Activated naive CD4-positive, alpha-beta T cell treated with anti-CD3 and anti-CD28 coated beads, Interleukin-2, amount 50 U/mL, for 24 hours (primary cell): Measurements from ENCODE around the gene PFKFB2.

Experiments
- H3K27ac Mint-ChIP-seq: one replicate; pipeline ENCODE4 v1.8.0; 2021; ENCODE audit warnings: mild to moderate bottlenecking, mixed read lengths
- H3K27me3 Mint-ChIP-seq: one replicate; pipeline ENCODE4 v1.8.0; 2021; ENCODE audit warnings: mixed read lengths
- H3K36me3 Mint-ChIP-seq: one replicate; pipeline ENCODE4 v1.8.0; 2021; ENCODE audit warnings: mixed read lengths
- H3K4me1 Mint-ChIP-seq: one replicate; pipeline ENCODE4 v1.8.0; 2021; ENCODE audit warnings: mixed read lengths
- H3K4me3 Mint-ChIP-seq: one replicate; pipeline ENCODE4 v1.8.0; 2021; ENCODE audit warnings: mild to moderate bottlenecking, mixed read lengths
- H3K9me3 Mint-ChIP-seq: one replicate; pipeline ENCODE4 v1.8.0; 2021; ENCODE audit warnings: mixed read lengths

PFKFB2 gene

DNA sequence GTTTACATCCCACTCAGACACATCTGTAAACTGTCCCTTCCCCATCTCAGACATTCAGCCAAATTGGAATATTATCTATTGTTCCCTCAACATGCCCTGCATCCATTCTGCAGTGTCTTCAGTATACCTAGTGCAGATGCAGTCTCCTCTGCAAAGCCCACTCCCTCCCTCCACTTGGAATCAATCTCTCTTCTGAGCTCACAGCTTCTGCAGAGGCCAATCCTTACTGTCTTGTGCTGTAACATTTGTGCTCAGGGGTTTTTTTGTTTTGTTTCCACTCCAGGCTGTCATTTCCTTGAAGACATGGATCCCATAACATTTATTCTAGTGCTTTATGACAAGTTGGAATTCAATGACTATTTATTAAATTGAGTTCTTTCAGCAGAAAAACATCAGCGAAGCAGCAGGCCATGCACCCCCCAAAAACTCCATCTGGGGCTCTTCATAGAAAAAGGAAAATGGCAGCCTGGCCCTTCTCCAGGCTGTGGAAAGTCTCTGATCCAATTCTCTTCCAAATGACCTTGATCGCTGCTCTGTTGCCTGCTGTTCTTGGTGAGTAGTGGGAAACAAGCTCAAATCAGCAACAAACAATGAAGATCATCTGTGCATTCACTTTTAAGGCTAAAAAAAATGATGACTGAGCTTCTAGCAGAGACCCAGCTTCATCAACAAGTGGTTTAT is 59.7 kb downstream of the PFKFB2 start:
- no peaks in the 10 kb centered on the region for H3K36me3 Mint-ChIP-seq
- peak overlapping the region; percentile 1 for H3K27ac Mint-ChIP-seq
- no peak overlapping the region for H3K4me3 Mint-ChIP-seq
- H3K27me3 Mint-ChIP-seq: peaks cover 5% of the 10 kb centered on the region
- no peaks in the 10 kb centered on the region for H3K9me3 Mint-ChIP-seq
- H3K4me1 Mint-ChIP-seq: no peaks in the 10 kb centered on the region

DNA sequence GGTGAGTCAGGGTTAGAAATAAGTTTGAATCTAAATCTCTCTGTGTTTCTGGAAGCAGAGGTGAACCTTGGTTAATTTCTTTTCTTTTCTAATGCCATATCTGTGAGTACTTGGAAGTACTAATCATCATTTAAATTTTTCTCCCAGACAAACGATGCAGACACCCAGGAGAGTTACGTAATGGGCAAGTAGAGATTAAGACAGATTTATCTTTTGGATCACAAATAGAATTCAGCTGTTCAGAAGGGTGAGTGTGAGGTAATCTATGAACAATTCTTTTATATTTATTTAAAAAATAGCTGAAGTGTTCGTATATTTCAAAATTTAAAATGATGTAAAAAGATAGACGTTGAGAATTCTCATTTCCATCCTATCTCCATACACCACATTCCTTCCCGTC is 62.2 kb downstream of the PFKFB2 start:
- Mint-ChIP-seq H3K9me3 (no peaks in the 10 kb centered on the region), H3K4me1 (no peaks in the 10 kb centered on the region), H3K27ac (no peak overlapping the region), H3K27me3 (peaks cover 4% of the 10 kb centered on the region), H3K36me3 (no peaks in the 10 kb centered on the region), H3K4me3 (no peak overlapping the region)

DNA sequence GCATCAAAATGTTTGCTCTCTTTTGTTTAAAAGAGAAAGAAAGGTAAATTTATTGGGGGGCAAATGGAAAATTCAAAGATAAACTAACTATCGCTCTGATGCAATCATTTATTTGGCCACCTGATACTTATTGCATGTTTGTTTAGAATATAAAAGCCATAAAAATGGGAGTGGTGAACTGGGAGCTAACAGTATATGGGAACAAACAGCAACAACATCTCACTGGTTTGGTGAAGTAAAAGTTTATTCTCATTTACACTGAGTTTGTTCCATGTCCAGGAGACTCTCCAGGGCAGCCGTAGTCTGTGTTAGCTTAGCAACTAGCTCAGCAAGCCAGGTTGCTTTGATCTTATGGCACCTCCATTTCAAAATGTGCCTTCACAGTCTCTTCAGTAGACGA is 71.3 kb downstream of the PFKFB2 start:
- H3K4me3 Mint-ChIP-seq: no peak overlapping the region
- H3K27ac Mint-ChIP-seq: no peak overlapping the region
- peaks cover 24% of the 10 kb centered on the region for H3K9me3 Mint-ChIP-seq
- H3K4me1 Mint-ChIP-seq: no peaks in the 10 kb centered on the region
- peaks cover 6% of the 10 kb centered on the region for H3K36me3 Mint-ChIP-seq
- H3K27me3 Mint-ChIP-seq: peaks cover 4% of the 10 kb centered on the region

DNA sequence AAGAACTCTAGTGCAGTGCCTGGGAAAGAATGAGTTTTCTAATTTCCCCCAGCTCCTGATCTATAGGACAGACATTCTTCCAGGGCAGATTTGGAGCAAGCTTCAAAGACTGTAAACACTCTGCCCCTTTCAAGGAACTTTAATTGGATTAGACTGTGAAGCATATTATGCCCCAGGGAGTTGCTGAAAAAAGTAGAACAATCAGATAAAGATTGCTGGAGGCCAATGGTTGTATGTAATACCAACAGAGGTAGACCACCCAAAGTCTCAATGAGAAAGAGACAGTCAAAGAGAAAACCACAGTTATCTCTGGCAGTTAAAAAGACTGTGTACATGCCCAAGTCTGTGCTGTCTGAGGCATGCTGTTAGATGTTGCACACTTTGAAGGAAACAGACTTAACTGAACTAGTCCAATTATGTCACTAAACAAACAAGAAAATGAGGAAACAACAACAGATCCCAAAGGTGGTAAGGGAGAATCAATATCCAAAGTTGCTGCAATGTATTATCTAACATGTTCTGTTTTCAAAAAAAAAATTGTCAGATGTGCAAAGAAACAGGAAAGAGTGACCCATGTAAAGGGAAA is 75.4 kb downstream of the PFKFB2 start:
- Mint-ChIP-seq H3K4me3 (no peak overlapping the region), H3K36me3 (peaks cover 10% of the 10 kb centered on the region), H3K27ac (no peak overlapping the region), H3K27me3 (peaks cover 2% of the 10 kb centered on the region), H3K9me3 (peaks cover 32% of the 10 kb centered on the region), H3K4me1 (no peaks in the 10 kb centered on the region)

DNA sequence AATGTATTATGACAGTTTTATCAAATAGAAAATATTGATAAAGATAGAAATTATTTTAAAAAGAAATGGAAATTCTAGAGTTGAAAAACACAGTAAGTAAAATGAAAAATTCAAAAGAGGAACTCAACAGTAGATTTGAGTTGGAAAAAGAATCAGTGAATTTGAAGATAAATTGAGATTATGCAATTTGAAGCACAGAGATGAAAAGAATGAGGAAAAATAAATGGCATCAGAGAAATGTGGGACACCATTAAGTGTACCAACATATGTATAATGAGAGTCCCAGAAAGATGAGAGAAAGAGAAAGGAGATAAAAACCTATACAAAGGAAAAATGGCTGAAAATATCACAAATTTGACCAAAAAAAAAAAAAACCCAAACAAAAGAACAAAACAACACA is 76.0 kb downstream of the PFKFB2 start:
- H3K27ac Mint-ChIP-seq: no peak overlapping the region
- H3K4me3 Mint-ChIP-seq: no peak overlapping the region
- peaks cover 32% of the 10 kb centered on the region for H3K9me3 Mint-ChIP-seq
- H3K4me1 Mint-ChIP-seq: no peaks in the 10 kb centered on the region
- H3K27me3 Mint-ChIP-seq: peaks cover 2% of the 10 kb centered on the region
- peaks cover 10% of the 10 kb centered on the region for H3K36me3 Mint-ChIP-seq
